ENCODE data around the gene SLC1A1.
"Not testable (repeated sequence)": the region's sequence is repeated elsewhere in the genome, so short reads cannot be mapped to it uniquely, and the experiment has no call there.

SLC1A1 gene

DNA sequence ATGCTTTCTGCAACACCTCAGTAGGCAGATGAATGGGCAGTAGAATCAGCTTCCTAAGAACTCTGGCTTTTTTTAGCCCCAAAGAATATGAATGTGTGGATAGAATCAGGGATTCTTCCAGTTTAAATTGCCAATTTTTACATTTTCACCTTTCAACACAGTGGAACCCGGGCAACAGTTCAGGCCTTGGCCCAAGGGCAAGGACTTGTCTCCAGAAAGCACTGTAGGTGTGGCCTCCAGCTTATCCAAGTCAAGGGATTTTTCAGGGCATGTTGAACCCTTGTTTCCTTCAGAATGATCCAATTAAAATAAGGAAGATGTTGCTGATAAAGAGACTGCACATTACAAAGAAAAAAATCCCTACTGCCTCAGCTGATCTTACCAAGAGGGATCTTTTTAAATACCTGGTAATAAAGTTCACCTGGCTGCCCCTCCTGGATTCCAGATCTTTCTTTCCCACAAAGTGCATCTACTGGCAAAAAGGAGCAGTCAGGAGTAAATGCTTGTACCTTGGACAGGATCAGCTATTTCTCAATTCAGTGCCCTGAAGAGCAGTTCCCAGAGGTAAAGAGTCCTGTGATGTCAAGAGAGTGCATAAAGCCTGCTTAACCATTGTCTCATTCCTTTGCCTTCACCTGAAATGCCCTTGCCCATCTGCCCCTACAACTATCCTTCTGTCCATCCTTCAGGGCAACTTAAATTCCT is 91.7 kb downstream of the SLC1A1 start:
- no peak for DNase-seq

DNA sequence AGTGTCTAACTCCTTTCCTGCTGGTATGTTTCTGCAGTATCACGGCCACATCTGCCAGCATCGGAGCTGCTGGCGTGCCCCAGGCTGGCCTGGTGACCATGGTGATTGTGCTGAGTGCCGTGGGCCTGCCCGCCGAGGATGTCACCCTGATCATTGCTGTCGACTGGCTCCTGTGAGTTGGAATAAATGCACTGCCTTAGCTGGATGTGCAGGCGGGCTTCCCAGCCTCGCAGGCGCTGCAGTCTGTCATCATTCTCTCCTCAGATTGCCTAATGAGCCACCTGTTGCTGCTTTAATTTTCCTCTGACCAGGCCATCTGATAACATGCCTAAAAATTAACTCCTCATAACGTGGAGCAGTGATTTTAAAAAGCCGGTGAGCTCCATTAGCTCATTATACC is 92.7 kb downstream of the SLC1A1 start:
- DNase-seq: no peak

DNA sequence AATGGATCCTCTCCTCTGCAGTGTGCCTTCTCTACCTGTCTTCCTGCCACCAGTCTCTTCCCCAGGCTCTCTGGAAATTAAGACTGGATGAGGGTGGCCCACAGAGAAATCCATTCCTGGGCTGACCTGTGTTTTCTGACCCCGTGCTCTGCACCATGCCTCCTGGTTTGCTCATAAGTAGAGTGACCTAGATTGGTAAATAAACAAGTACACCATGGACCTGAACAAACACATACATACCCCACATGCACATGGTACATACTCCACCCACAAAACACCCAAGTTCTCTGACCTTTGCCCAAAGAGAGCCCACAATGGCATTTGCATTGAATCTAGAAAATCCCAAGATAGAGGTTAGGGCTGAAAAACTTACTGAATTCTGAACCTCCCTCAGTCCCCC is 94.4 kb downstream of the SLC1A1 start:
- no peak for DNase-seq

DNA sequence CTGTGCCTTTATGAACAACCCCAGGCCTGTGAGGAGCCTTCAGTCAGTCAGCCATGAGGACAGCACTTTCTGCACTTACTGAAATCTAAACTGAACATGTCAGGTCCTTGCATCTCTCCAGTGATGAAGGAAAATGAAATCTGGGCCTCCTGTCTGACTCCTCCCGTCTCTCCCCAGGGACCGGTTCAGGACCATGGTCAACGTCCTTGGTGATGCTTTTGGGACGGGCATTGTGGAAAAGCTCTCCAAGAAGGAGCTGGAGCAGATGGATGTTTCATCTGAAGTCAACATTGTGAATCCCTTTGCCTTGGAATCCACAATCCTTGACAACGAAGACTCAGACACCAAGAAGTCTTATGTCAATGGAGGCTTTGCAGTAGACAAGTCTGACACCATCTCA is 94.9 kb downstream of the SLC1A1 start:
- no peak for DNase-seq

DNA sequence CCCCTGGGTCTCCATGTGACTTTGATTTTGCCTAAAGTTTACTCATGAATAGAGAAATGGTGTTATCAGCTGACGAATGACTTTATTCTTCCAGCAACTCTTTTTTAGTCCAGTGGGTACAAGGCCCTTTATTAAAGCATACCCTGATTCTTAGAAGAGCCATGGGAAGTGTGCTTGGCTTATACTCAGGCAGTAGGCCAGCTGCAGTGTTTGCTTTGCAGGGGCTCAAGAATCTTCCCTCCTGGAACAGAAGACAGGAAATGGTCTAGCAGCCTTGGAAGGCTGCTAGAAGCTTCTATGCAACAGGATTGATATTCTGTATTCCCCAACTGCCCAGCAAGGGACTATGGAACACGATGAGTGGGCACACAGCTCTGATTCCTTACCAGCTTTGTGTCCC is 98.5 kb downstream of the SLC1A1 start:
- no peak for DNase-seq

DNA sequence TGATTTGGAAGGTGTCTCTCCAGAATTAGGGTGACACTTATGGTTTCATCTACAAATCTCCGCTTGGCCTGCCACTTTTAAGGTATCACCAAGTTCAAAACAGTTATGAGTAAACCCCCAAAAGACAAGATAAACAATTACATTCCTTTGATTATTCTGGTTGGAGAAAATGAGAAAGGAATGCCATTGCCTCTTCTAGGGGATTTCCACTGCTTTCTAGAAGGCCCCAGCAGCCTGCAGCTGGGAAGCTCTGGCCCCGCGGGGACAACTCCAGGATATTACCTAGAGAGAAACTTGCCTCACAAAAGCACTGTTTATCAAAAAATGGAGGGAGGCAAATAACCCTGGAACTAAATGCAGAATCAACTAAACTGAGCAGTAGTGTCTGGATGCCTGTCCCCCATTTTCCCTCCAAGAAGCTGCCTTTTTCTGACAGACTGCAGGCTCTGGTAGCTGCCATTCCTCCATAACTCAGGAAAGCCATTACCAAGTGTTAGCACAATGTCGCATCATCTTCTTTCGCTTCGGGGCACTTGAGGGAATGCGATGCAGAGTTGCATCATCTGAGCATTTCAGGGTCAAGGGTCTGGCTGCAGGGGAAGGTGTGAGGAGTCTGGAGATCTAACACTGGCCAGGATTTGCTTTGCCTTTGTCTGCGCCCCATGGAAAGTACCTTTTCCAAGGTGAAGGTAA is 100.3 kb downstream of the SLC1A1 start:
- DNase-seq: no peak

DNA sequence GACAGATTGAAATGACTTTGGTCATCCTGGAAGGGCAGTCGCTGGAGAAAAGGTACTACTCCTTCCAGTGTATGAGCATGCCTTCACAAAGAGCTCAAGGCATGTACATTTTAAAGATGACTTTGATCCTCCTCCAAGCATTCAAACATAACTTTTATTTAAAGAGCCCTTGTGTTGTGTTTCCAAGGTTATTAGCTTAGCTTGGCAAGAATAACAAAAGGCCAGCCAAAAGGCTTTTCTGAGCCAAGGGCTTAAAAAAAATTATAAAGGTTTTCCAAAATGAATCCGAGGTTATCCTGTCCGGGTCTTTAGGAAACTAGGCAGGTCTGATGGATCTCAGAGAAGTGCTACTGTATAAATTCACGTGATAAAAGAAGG is 100.8 kb downstream of the SLC1A1 start:
- DNase-seq: no peak

DNA sequence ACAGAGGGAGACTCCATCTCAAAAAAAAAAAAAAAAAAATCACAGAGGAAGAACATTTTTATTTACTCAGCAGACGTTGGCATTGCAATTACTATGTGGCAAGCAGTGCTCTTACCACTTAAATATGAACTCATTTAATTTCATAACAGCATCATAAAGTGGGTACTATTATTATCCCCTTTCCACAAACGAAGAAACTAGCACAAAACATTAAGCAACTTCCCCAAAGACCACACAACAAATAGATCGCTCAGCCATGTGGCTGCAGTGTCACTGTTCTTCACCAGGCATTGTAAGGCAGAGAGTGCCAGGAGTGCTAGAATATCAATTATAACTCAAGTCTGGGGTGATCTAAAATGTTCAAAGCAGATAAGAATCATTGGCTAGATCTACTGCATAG is 102.0 kb downstream of the SLC1A1 start:
- no peak for DNase-seq

DNA sequence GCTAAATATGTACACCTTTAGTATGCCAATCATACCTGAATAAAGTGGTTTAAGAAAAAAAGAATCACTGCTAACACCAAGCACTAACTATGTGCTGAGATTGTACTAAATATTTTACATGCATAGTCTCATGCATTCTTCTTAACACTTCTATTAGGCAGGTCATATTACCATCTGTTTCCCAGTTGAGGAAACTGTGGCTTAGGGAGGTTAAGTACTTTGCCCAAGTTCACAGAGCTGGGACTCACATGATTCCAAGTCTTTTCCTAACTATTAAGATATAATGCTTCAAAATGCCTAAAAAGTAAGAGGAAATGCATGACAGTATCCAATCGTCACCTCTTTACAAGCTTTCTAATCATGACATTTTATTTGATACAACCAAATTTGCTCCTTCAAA is 102.6 kb downstream of the SLC1A1 start:
- DNase-seq: no peak

DNA sequence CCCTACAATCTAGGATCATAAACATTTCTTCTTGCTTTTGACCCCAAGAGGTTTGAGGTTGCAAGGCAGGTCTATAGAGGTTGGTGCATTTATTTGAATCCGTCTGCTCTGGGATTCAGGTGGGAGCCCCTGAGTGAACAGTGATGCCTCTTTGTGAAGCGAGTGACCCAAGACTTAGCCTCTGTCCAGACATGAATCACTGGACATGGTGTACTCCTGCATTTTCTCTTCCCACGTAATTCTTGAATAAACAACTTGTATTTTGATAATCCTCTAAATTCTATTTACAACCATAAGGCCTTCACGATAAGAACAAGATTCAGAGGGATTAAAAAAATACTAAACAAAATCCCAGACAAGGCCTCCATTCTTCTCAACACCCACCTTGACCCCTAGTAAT is 104.3 kb downstream of the SLC1A1 start:
- DNase-seq: no peak

DNA sequence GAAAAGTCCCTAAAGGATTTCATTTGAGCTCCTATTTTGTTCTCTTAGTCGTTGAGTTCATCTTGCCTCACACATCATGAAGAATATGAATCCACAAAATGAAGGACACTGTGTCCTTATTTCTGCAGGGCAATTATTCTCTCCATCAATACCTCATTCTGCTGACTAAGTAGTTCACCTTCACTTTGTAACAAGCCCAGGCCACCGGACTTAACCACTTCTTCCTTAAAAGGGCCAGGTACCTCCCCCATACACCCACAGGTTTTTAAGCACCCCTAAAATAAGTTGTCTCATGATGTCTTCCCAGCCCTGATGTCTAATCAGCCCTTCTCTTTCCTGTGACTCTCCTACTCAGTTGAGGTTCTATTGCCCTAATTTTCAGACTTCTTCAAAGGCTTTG is 104.7 kb downstream of the SLC1A1 start:
- DNase-seq: no peak

DNA sequence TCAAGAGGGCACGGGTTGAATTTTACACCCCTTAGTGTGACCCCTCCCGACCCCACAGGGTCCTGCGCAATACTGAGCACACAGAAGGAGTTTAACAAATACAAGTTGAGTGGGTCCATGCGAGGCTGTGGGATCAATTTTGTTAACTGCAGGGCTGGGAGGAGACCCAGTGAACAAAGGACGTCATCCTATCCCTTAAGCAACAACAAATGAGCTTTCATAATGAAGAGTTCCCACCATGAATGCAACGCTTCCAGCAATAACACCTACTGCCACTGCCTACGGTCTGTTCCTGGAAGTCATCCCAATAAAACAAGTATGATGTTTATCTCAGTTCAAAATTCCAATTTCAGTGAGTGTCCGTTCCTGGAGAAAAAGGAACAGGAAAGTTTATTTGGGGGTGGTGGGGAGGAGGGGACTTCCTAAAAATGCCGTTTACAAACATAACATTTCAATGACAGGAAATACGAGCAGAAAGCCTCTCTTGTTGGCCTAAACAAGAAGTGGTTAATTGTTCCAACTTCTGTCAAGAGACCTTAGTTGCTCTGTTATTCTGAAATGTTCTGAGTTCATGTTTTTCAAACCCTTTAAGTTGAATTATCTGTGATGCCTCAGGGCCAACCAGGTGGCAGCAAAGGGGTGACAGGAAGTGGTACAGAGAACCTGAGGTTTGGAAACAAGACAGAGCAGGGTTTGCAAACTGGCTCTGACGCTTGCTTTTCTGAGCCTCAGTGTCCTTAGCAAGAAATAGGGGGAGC is 106.1 kb downstream of the SLC1A1 start:
- DNase-seq: no peak

DNA sequence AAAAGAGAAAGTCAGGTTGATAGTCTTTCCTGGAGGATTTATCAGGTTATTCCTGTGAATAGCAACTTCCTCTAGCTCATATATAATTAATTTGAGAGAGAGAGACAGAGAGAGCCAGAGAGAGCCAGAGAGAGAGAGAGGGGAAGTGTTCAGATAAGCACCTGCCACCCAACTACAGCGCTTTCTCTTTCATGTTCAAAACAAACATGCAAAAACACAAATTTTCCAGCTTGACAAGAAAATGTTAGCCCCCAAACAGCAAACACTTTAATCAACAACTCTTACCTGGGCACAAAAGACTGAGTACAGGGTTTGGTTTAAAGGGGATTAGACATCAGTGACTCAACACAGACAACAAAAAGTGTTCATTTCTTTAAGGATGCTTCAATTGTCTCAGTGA is 110.1 kb downstream of the SLC1A1 start:
- DNase-seq: peak; percentile 9

DNA sequence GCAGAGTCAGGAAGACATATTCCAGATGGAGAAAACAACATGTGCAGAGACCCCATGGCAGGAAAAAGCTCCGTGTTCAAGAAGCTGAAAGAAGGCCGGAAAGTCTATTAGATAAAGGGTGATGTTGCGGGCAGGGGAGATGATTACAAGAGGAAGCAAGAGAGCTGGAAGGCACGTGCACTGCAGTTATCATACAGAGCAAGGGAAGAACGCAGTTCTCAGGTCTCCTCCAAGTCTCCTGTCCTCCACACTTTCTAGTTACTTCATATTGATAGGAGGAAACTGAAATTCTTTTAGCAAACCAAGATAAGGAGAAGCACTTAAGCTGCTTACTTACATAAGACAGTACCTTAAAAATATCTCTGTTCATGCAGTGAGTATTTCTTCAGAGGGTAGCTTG is 113.6 kb downstream of the SLC1A1 start:
- no peak for DNase-seq

DNA sequence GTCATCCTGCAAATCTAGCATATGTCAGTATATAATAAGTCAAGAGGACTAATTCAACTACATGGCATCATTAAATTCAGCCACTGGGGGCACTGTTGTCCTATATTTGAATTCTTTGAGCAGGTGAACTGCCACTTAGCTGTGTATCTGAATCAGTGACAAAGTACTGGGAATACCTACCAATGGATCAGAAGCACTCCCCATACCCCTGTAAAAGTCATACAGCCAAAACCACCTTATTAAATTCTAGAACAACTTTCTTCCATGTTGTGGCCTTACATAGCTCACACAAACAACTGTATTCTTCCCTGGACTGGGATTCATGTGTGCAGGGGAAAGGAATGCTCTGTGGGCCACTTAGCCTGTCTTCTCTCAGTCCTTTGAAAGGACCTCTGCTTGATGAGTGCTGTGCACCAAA is 114.4 kb downstream of the SLC1A1 start:
- DNase-seq: peak; percentile 84

DNA sequence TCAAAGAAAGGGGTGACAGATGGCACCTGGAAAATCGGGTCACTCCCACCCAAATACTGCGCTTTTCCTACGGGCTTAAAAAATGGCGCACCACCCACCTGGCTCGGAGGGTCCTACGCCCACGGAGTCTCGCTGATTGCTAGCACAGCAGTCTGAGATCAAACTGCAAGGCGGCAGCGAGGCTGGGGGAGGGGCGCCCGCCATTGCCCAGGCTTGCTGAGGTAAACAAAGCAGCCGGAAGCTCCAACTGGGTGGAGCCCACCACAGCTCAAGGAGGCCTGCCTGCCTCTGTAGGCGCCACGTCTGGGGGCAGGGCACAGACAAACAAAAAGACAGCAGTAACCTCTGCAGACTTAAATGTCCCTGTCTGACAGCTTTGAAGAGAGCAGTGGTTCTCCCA is 115.8 kb downstream of the SLC1A1 start:
- DNase-seq: not testable (repeated sequence)

DNA sequence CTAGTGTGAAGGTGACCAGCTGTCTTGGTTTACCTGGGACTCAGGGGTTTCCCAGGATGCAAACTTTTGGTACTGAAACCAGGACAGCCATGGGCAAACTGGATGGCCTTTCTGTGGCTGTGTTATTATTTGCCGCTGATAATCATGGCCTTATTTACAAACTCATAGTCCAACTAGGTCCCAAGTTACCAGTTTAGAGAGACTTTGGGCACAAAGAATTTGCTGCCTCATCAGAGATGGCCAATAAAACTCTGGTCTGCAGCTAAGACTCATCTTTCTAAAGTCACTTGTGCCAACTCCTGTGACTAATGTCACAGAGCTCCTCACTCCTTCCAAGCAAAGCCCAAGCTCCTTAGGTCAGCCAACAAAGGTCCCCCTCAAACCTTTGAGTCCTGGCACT is 124.4 kb downstream of the SLC1A1 start:
- no peak for DNase-seq

DNA sequence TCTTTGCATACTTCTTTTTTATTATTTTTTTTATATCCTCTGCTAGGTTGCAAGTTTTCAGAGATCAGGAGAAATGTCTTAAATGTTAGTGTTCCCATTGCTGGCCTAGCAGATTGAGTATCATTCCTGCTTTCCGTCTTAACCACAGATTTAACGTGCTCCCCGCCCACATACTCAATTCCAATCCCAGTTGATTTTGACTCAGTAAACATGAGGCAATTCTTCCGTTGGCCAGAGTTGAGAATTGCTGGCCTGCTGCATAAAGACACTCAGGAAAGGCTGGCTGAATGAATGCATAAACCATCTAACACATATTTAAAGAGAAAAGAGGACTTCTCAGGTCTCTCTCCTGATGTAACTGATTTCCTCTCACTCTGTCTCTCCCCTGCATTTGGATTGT is 125.0 kb downstream of the SLC1A1 start:
- no peak for DNase-seq

DNA sequence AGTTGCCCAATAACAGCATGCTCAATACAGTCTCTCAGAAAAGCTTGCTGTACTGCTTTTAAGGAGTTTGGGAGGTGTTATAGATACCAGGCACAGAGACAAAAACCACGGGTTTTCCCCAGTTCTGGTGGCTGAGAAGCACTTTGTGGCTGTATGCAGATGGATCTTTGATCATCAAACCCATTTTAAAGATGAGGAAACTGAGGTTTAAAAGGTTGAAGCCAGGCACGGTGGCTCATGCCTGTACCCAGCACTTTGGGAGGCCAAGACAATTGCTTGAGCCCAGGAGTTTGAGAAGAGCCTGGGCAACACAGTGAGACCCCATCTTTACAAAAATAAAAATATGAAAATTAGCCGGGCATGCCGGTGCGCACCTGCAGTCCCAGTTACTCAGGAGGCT is 125.5 kb downstream of the SLC1A1 start:
- DNase-seq: no peak

DNA sequence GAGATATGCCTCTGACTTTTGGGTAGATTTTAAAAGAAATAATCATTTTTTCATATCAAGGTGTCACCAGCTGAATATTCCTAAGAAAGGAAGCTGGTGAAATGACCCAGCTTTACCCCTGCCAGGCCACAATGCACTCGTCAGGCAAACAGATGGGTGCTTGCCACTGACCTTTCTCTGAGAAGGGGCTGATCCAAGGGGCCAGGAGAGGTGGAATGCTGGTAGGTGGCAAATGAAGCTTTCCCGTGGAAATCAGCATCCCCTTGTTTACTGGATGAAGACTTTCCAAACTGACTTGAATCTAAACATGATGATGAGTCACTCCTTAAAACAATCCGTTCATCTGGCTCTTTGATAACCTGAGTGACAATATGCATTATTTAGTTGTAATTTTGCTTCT is 127.5 kb downstream of the SLC1A1 start:
- DNase-seq: no peak

DNA sequence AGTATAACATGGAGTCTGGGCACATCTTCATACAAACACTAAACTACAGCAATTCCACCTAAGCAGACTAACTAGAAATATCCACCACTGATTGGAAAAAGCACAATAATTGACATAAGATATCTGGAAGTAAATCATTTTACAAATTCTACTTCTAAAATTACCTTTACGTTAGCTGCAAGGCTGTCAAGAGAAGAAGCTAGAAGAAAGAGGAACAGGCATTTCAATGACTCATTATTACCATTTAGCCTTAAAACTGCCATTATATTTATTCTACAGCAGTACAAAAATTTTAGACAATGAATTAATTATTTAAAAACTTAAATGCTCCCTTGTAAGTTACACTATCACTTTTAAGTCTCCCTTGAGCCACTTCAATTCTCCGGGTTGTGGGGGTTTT is 128.4 kb downstream of the SLC1A1 start:
- no peak for DNase-seq

DNA sequence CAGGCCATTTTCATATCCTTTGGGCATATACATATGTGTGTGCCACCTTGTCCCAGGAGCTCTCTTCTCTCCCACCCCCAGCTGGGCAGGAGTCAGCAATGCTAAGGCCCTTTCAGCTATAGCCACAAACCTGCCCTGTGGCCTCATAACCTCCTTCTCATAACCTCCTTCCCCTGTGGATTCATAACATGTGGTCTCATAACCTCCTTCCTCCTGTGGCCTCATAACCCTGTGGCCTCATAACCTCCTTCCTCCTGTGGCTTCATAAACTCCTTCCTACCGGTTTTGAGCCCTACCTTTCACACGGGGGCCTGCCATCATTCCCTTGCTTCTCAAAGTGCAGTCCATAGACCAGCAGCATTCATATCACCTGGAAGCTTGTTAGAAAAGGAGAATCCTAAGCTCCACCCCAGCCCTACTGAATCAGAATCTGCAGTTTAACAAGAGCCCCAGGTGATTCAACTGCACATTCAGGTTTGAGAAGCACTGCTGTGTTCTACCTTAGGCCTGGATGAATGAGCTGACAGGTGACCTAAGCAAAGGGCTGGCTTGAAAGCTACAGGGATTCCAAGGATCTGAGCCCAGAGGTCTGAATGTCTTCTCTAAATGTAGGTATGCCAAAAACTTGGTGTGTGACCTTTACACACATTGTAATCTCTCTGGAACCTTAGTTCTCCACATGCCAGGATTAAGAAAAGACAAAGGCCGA is 129.9 kb downstream of the SLC1A1 start:
- DNase-seq: no peak

DNA sequence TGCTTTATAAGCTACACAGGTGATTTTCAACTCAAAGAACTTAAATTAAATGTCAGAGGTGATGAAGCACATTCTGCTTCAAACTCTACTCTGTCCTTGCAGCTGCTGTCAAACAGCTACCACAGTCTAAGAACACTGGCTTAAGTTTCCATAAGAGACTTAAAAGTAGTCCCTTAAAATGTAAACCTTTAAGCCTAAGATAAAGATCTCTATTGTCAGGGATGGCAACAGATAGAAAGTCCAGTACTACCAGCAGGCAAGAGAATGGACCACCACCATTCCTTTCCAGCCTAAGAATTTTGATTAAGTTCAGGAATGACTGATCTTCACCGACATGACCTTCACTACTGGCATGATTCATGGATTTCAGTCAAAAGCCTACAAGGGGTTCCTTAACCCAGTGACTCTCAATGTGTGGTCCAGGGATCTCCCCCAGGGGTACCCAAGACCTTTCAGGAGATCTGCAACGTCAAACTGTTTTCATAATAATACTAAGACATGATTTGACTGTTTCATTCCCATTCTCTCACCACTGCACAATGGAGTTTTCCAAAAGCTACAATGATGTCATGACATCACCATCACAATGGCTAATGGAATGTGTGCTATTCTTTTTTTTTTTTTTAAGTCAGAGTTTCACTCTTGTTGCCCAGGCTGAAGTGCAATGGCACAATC is 130.8 kb downstream of the SLC1A1 start:
- no peak for DNase-seq
